Measurements from ENCODE around the gene ACTR5.
A peak's percentile ranks its signal among the peaks of the same experiment; 100 is the strongest.

The ACTR5 gene

GRCh38 chr20:38748097-38748860 is at the start of gene ACTR5 (continued):
- TF ChIP-seq ZEB2 (tag by site-specific recombination; IDR thresholded peaks at IDR 0.05) (peak; percentile 53), ZNF473 (tag by site-specific recombination; IDR thresholded peaks at IDR 0.05) (no peak), ZNF544 (tag by site-specific recombination; IDR thresholded peaks at IDR 0.05) (no peak), PATZ1 (tag by site-specific recombination; IDR thresholded peaks at IDR 0.05) (peak; percentile 66), ZNF2 (tag by site-specific recombination; IDR thresholded peaks at IDR 0.05) (no peak), IKZF3 (tag by site-specific recombination; IDR thresholded peaks at IDR 0.05) (no peak), YY1 (tag by site-specific recombination; IDR thresholded peaks at IDR 0.05) (peak; percentile 89), ZNF184 (tag by site-specific recombination; IDR thresholded peaks at IDR 0.05) (no peak), ZNF626 (tag by site-specific recombination; IDR thresholded peaks at IDR 0.05) (no peak), ZNF830 (tag by site-specific recombination; IDR thresholded peaks at IDR 0.05; ENCODE audit: low read depth) (no peak), ZNF530 (tag by site-specific recombination; IDR thresholded peaks at IDR 0.05; ENCODE audit: low read depth) (no peak), PBX3 (CRISPR knock-in tag; IDR thresholded peaks at IDR 0.05) (no peak), HOXD13 (CRISPR knock-in tag; IDR thresholded peaks at IDR 0.05; ENCODE audit: borderline replicate concordance) (no peak), ZNF747 (tag by site-specific recombination; IDR thresholded peaks at IDR 0.05) (no peak), ZNF324 (tag by site-specific recombination; IDR thresholded peaks at IDR 0.05) (no peak), SCRT1 (tag by site-specific recombination; IDR thresholded peaks at IDR 0.05; ENCODE audit: borderline replicate concordance) (no peak), KLF8 (tag by site-specific recombination; IDR thresholded peaks at IDR 0.05) (peak; percentile 97), ZNF692 (tag by site-specific recombination; IDR thresholded peaks at IDR 0.05) (peak; percentile 62; the same call in 1 of the 2 replicates), ZNF510 (tag by site-specific recombination; IDR thresholded peaks at IDR 0.05; ENCODE audit: insufficient replicate concordance) (no peak), ZNF335 (tag by site-specific recombination; conservative IDR thresholded peaks at IDR 0.05) (peak; percentile 75), ZSCAN5A (tag by site-specific recombination; IDR thresholded peaks at IDR 0.05) (peak; percentile 75; the same call in 1 of the 2 replicates), ZBTB10 (tag by site-specific recombination; IDR thresholded peaks at IDR 0.05) (no peak), KLF1 (tag by site-specific recombination; IDR thresholded peaks at IDR 0.05) (peak; percentile 77)

Data from HEK293 (cell line).